Measurements from ENCODE around the gene LHPP.

- TF ChIP-seq CTCF (IDR thresholded peaks at IDR 0.05; ENCODE audit: low read length) (no peak), EZH2 (IDR thresholded peaks at IDR 0.05; ENCODE audit: borderline replicate concordance, low read length) (no peak)
Measured at GRCh38 chr10:124422742-124423141, 38.9 kb upstream of the LHPP start.
